Brain microvascular endothelial cell (primary cell): ENCODE results near the gene CASKIN2.
"Not testable (repeated sequence)": the region's sequence is repeated elsewhere in the genome, so short reads cannot be mapped to it uniquely, and the experiment has no call there.

ENCODE experiments used
- DNase-seq: peaks from one replicate; pipeline ENCODE4 v3.0.0-alpha.2; 2020
- H3K27ac ChIP-seq: fragments of 250-450 bp; sonication (Bioruptor Pico); 2 replicates; pipeline ENCODE4 v1.5.1; 2020; ENCODE audit warnings: mild to moderate bottlenecking, moderate library complexity
- H3K27me3 ChIP-seq: fragments of 250-450 bp; sonication (Bioruptor Pico); replicated peaks from 2 replicates; pipeline ENCODE4 v1.5.1; 2020; ENCODE audit warnings: mild to moderate bottlenecking
- H3K36me3 ChIP-seq: fragments of 250-450 bp; sonication (Bioruptor Pico); replicated peaks from 2 replicates; pipeline ENCODE4 v1.5.1; 2020; ENCODE audit warnings: mild to moderate bottlenecking
- H3K4me3 ChIP-seq: 2 replicates; pipeline ENCODE4 v1.5.1; 2011; ENCODE audit warnings: low read depth, mild to moderate bottlenecking, control low read depth, low read length, moderate library complexity
- in situ Hi-C: cut with HindIII; loops from 2 replicates; pipeline ENCODE4 v1.10.0; 2017; ENCODE audit warnings: low sequenced_read_pairs, low pct_ligation_motif_present
- TF ChIP-seq, protein P1 (sequence below): IDR thresholded peaks from 2 replicates; pipeline ENCODE4 v1.5.1; 2011; ENCODE audit warnings: low read depth, mild to moderate bottlenecking, moderate library complexity, low read length, control low read depth, inconsistent platforms; ENCODE audit errors: missing control alignments

The CASKIN2 gene

DNA sequence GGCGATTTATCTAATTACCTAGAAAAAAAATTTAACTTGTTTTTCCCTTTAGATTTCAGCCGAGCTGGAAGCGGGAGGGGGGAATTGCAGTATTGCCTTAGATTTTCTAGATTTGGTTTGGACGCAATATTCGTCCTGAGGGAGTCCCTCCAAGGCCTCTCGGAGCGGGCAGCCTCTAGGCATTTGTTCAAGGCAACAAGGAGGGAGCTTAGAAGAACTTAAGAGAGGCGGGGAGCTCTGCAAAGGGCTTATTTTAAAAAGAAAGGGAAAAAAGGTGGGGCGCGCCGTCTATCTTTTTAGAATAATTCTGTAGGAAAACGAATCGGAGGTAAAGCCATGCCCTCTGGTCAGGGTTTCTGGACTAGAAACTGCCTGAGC lies 59.3 kb downstream of the CASKIN2 start:
- Histone ChIP-seq H3K36me3 (no peaks in the 10 kb centered on the region), H3K27ac (peak overlapping the region; percentile 64), H3K4me3 (peak overlapping the region; percentile 75), H3K27me3 (no peaks in the 10 kb centered on the region)
- in situ Hi-C loops: no loop called here
- no peak for DNase-seq
- TF ChIP-seq, protein P1, sequence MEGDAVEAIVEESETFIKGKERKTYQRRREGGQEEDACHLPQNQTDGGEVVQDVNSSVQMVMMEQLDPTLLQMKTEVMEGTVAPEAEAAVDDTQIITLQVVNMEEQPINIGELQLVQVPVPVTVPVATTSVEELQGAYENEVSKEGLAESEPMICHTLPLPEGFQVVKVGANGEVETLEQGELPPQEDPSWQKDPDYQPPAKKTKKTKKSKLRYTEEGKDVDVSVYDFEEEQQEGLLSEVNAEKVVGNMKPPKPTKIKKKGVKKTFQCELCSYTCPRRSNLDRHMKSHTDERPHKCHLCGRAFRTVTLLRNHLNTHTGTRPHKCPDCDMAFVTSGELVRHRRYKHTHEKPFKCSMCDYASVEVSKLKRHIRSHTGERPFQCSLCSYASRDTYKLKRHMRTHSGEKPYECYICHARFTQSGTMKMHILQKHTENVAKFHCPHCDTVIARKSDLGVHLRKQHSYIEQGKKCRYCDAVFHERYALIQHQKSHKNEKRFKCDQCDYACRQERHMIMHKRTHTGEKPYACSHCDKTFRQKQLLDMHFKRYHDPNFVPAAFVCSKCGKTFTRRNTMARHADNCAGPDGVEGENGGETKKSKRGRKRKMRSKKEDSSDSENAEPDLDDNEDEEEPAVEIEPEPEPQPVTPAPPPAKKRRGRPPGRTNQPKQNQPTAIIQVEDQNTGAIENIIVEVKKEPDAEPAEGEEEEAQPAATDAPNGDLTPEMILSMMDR: no peak

DNA sequence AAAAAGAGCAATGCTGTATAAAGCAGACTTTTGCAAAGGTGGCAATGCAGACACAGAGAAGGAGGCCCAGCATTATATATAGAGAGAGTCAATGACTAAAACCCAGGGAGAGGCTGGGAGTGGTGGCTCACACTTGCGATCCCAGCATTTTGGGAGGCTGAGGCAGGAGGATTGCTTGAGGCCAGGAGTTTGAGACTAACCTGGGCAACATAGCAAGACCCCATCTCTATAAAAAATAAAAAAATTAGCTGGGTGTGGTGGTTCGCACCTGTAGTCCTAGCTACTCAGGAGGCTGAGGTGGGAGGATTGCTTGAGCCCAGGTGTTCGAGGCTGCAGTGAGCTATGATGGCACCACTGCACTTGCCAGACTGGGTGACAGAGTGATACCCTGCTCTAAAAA lies 60.7 kb downstream of the CASKIN2 start:
- H3K27ac ChIP-seq, H3K4me3 ChIP-seq, H3K36me3 ChIP-seq, in situ Hi-C loops, DNase-seq, H3K27me3 ChIP-seq: not testable (repeated sequence)

- Histone ChIP-seq H3K4me3 (no peak overlapping the region), H3K27me3 (no peaks in the 10 kb centered on the region), H3K27ac (no peak overlapping the region), H3K36me3 (no peaks in the 10 kb centered on the region)
- DNase-seq: no peak
- TF ChIP-seq, protein P1: no peak
- in situ Hi-C loops: no loop called here
These were observed 61.1 kb downstream of the CASKIN2 start for GRCh38 chr17:75454193-75454592.

GRCh38 chr17:75450270-75450669 lies 65.1 kb downstream of the CASKIN2 start:
- TF ChIP-seq, protein P1: no peak
- Histone ChIP-seq H3K27me3 (no peaks in the 10 kb centered on the region), H3K36me3 (no peaks in the 10 kb centered on the region), H3K4me3 (no peak overlapping the region), H3K27ac (no peak overlapping the region)
- in situ Hi-C loops: no loop called here
- DNase-seq: no peak
